ENCODE results near the gene PLK5.

- no peak for TF ChIP-seq EZH2 (IDR thresholded peaks at IDR 0.05; ENCODE audit: borderline replicate concordance, insufficient read depth, low read depth, low read length, poor library complexity, severe bottlenecking)
- no peak for TF ChIP-seq CTCF (IDR thresholded peaks at IDR 0.05)
These were observed 50.7 kb downstream of the PLK5 start for GRCh38 chr19:1574354-1575136.
